ENCODE measurements around the gene MARS1.

Gene MARS1

GRCh38 chr12:57546438-57547287 lies 58.8 kb downstream of the MARS1 start, which contains the start of gene DCTN2:
TSS of gene DCTN2 (minus strand) at chr12:57547192. CDS start at chr12:57547063, 129 bp downstream.
- no peak for TF ChIP-seq CTCF (conservative IDR thresholded peaks at IDR 0.05; ENCODE audit: control insufficient read depth, insufficient read depth, low read depth, low read length)

GRCh38 chr12:57547288-57548012 lies 59.6 kb downstream of the MARS1 start:
- DNase-seq (ENCODE audit: low read depth): no peak
- peak overlapping the region; percentile 73 for H3K4me3 ChIP-seq (ENCODE audit: control insufficient read depth, low read depth, low read length)
- TF ChIP-seq CTCF (conservative IDR thresholded peaks at IDR 0.05; ENCODE audit: control insufficient read depth, insufficient read depth, low read depth, low read length): no peak

More at GRCh38 chr12:57546438-57547287, 58.8 kb downstream of the MARS1 start, which contains the start of gene DCTN2:
- DNase-seq (ENCODE audit: low read depth): peak; percentile 96
- peak within 1 kb of the TSS; percentile 73 for H3K4me3 ChIP-seq (ENCODE audit: control insufficient read depth, low read depth, low read length)

DNA sequence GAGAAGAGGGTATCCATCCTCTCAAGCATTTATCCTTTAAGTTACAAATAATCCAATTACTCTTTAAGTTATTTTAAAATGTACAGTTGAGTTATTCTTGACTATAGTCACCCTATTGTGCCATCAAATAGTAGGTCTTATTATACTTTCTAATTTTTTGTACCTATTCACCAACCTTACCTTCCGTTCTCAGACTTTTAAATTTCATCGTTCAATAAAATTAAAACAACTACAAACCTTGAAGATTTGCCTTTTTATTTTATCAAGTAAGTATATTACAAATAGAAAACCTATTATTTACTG lies 60.1 kb downstream of the MARS1 start:
- no peak for TF ChIP-seq CTCF (conservative IDR thresholded peaks at IDR 0.05; ENCODE audit: control insufficient read depth, insufficient read depth, low read depth, low read length)
- no peak overlapping the region for H3K4me3 ChIP-seq (ENCODE audit: control insufficient read depth, low read depth, low read length)
- DNase-seq (ENCODE audit: low read depth): no peak

DNA sequence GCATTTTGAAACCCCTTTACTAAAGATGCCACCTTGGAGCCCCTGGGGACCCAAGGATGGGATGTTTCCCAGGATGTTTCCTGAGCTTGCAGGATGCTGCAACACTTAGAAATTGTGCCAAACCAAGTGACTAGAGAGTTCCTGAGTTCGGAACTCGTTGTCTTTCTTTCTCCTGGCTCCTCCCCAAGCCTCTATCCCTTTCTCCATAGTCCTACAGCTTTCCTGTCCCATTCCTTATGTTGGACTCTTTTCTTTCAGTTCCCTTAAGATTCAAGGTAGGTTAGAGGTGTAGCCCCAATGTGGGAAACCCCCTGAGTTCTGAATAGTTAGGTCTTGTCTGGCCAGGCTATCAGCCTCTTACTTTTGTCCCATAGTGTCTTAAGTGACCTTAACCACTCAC lies 60.6 kb downstream of the MARS1 start:
- DNase-seq (ENCODE audit: low read depth): no peak
- no peak for TF ChIP-seq CTCF (conservative IDR thresholded peaks at IDR 0.05; ENCODE audit: control insufficient read depth, insufficient read depth, low read depth, low read length)
- no peak overlapping the region for H3K4me3 ChIP-seq (ENCODE audit: control insufficient read depth, low read depth, low read length)

- H3K4me3 ChIP-seq (ENCODE audit: control insufficient read depth, low read depth, low read length): peak overlapping the region; percentile 54
- no peak for DNase-seq (ENCODE audit: low read depth)
- no peak for TF ChIP-seq CTCF (conservative IDR thresholded peaks at IDR 0.05; ENCODE audit: control insufficient read depth, insufficient read depth, low read depth, low read length)
These were observed 61.5 kb downstream of the MARS1 start for GRCh38 chr12:57549203-57549908.

GRCh38 chr12:57549909-57550640 lies 62.2 kb downstream of the MARS1 start, which contains the start of gene KIF5A:
TSS of gene KIF5A (plus strand) at chr12:57550044. CDS start at chr12:57550272, 228 bp downstream.
- no peak for DNase-seq (ENCODE audit: low read depth)
- no peak for TF ChIP-seq CTCF (conservative IDR thresholded peaks at IDR 0.05; ENCODE audit: control insufficient read depth, insufficient read depth, low read depth, low read length)
- H3K4me3 ChIP-seq (ENCODE audit: control insufficient read depth, low read depth, low read length): peak within 1 kb of the TSS; percentile 54
